Fibroblast of lung (primary cell): ENCODE measurements around the gene CDYL2. TPM values are rescaled to one million over a fixed set of nuclear protein-coding genes. Genes with fewer than 3 reads are reported as not detected.

ENCODE experiments used
- DNase-seq, 2 donors: peaks; one replicate each; pipeline versions ENCODE4 v3.0.0 to v3.0.0-alpha.2; 2010; ENCODE audit warnings: low read depth in 2 of 2
- H2AFZ ChIP-seq: 2 replicates; pipeline ENCODE4 v1.5.1; 2012; ENCODE audit warnings: low read length, control low read depth, inconsistent platforms
- H3K27ac ChIP-seq: 2 replicates; pipeline ENCODE4 v1.5.1; 2011; ENCODE audit warnings: low read length, control low read depth; ENCODE audit not compliant: insufficient read depth
- H3K27me3 ChIP-seq: 2 replicates; pipeline ENCODE4 v1.5.1; 2011; ENCODE audit warnings: mild to moderate bottlenecking, low read length; ENCODE audit not compliant: control insufficient read depth, insufficient read depth
- H3K36me3 ChIP-seq: 2 replicates; pipeline ENCODE4 v1.5.1; 2011; ENCODE audit warnings: low read length; ENCODE audit not compliant: control insufficient read depth, insufficient read depth
- H3K4me1 ChIP-seq: 2 replicates; pipeline ENCODE4 v1.5.1; 2011; ENCODE audit warnings: low read length; ENCODE audit not compliant: control insufficient read depth, insufficient read depth; ENCODE audit errors: extremely low read depth
- H3K4me2 ChIP-seq: 2 replicates; pipeline ENCODE4 v1.5.1; 2011; ENCODE audit warnings: low read length, control low read depth; ENCODE audit not compliant: insufficient read depth; ENCODE audit errors: extremely low read depth
- H3K4me3 ChIP-seq, 4 experiments: fragments of 200-600 bp in 1 of 4; sonication (generic) in 1 of 4; replicated peaks in 1 of 4; 2 replicates each; pipeline ENCODE4 v1.5.1; 2011 to 2016; ENCODE audit warnings: low read length in 4 of 4, low read depth in 3 of 4, mild to moderate bottlenecking in 3 of 4, control low read depth in 2 of 4, inconsistent platforms in 1 of 4, mixed read lengths in 1 of 4; ENCODE audit not compliant: insufficient read depth in 1 of 4; ENCODE audit errors: control extremely low read depth in 1 of 4
- H3K79me2 ChIP-seq: 2 replicates; pipeline ENCODE4 v1.5.1; 2012; ENCODE audit warnings: mild to moderate bottlenecking, low read length, inconsistent platforms; ENCODE audit not compliant: control insufficient read depth, insufficient read depth
- H3K9ac ChIP-seq: 2 replicates; pipeline ENCODE4 v1.5.1; 2011; ENCODE audit warnings: mild to moderate bottlenecking, low read length, control low read depth; ENCODE audit not compliant: insufficient read depth
- H3K9me3 ChIP-seq: 2 replicates; pipeline ENCODE4 v1.5.1; 2012; ENCODE audit warnings: low read depth, low read length; ENCODE audit not compliant: control insufficient read depth, insufficient read depth
- H4K20me1 ChIP-seq: 2 replicates; pipeline ENCODE4 v1.5.1; 2011; ENCODE audit warnings: low read length; ENCODE audit not compliant: control insufficient read depth, insufficient read depth; ENCODE audit errors: extremely low read depth
- CTCF ChIP-seq, 2 donors: IDR thresholded peaks in 1 of 2; conservative IDR thresholded peaks in 1 of 2; 1 replicate in 1 of 2; 2 replicates in 1 of 2; pipeline ENCODE4 v1.5.1; 2011 to 2012; ENCODE audit warnings: low read length in 2 of 2, control low read depth in 1 of 2, inconsistent platforms in 1 of 2, low read depth in 1 of 2, mild to moderate bottlenecking in 1 of 2
- EZH2 ChIP-seq: IDR thresholded peaks from 2 replicates; pipeline ENCODE4 v1.5.1; 2012; ENCODE audit warnings: low read length, control low read depth, mild to moderate bottlenecking; ENCODE audit errors: missing control alignments
- polyA plus RNA-seq, 2 donors: library from polyadenylated mRNA; depleted of rRNA in 1 of 2; stranded (reverse) in 1 of 2; unstranded in 1 of 2; fragments of >200 nt; gene quantifications; 2 replicates each; pipeline ENCODE4 v1.2.1, GENCODE V29; 2011 to 2012; ENCODE audit warnings: missing spikeins in 1 of 2
- total RNA-seq: library from RNA; depleted of rRNA; stranded (reverse); fragments of >200 nt; gene quantifications from 2 replicates; pipeline ENCODE4 v1.2.1, GENCODE V29; 2014

CDYL2 gene
- total and polyA plus RNA-seq, 2 donors (not counting 1 experiment from before 2014, with no cell fraction given), result 1.1 to 3.5 TPM

- Histone ChIP-seq H3K27me3 (no peaks in the 10 kb centered on the region), H3K36me3 (no peaks in the 10 kb centered on the region), H3K9ac (no peak overlapping the region), H3K27ac (no peak overlapping the region), H3K79me2 (no peaks in the 10 kb centered on the region), H4K20me1 (no peaks in the 10 kb centered on the region), H3K4me1 (no peaks in the 10 kb centered on the region), H2AFZ (no peak overlapping the region), H3K9me3 (no peaks in the 10 kb centered on the region), H3K4me2 (no peak overlapping the region), H3K4me3 (no peak overlapping the region)
- no peak for DNase-seq
- no peak for TF ChIP-seq CTCF (conservative IDR thresholded peaks at IDR 0.05 in 1 of 2, IDR thresholded peaks at IDR 0.05 in 1 of 2; ENCODE audit: low read depth in 1 of 2, low read length in 2 of 2)
- TF ChIP-seq EZH2, result no peak
These were observed 240.0 kb downstream of the CDYL2 start for GRCh38 chr16:80564394-80564793.

DNA sequence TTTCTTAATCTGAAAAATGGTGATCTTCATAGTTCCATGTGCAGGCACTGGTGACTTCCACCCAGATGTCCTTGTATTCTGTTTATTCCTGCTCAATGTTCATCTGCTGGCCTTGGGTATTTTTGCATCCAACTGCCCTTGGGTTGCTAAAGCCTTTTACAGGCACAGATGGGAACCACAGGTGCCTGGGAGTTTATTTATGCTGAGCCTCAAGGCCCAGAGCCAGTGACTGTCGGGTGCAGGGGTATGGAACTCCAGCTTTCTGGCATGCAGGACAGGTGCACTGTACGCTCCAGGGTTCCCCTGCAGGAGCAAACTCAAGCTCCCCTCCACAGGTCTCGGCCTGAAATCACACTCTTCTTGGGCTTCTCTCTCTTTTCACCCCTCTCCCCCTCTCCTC is 241.3 kb downstream of the CDYL2 start:
- H2AFZ ChIP-seq, result no peak overlapping the region
- H3K4me1 ChIP-seq, result no peaks in the 10 kb centered on the region
- no peaks in the 10 kb centered on the region for H3K9me3 ChIP-seq
- no peak overlapping the region for H3K4me3 ChIP-seq
- no peaks in the 10 kb centered on the region for H3K27me3 ChIP-seq
- no peaks in the 10 kb centered on the region for H3K36me3 ChIP-seq
- no peaks in the 10 kb centered on the region for H4K20me1 ChIP-seq
- no peak overlapping the region for H3K9ac ChIP-seq
- no peak overlapping the region for H3K27ac ChIP-seq
- no peak overlapping the region for H3K4me2 ChIP-seq
- no peak for DNase-seq
- TF ChIP-seq CTCF (conservative IDR thresholded peaks at IDR 0.05 in 1 of 2, IDR thresholded peaks at IDR 0.05 in 1 of 2; ENCODE audit: low read depth in 1 of 2, low read length in 2 of 2), result no peak
- H3K79me2 ChIP-seq, result no peaks in the 10 kb centered on the region

DNA sequence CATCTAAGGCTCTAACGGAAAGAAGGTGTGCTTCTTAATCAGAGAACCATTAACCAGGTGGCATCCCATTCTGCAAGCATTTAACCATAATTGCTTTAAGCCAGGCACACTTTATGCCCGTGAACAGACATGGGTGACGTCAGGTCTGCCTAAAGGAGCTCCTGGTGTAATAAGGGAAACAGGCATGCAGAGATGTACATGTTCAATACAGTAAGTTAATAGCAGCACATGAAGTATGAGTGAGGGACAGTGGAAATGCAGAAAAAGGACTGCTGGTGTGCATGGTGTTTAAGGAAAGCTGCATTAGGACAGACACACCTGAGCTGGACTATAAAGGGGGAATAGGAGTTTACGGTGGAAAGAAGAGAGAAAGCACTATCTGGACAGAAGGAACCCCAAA is 245.0 kb downstream of the CDYL2 start:
- no peak for TF ChIP-seq EZH2
- TF ChIP-seq CTCF (conservative IDR thresholded peaks at IDR 0.05 in 1 of 2, IDR thresholded peaks at IDR 0.05 in 1 of 2; ENCODE audit: low read depth in 1 of 2, low read length in 2 of 2), result no peak
- Histone ChIP-seq H3K79me2 (no peaks in the 10 kb centered on the region), H3K27ac (no peak overlapping the region), H3K4me2 (no peak overlapping the region), H3K4me1 (no peaks in the 10 kb centered on the region), H3K4me3 (no peak overlapping the region), H3K36me3 (no peaks in the 10 kb centered on the region), H3K9me3 (no peaks in the 10 kb centered on the region), H3K27me3 (no peaks in the 10 kb centered on the region), H3K9ac (no peak overlapping the region), H2AFZ (no peak overlapping the region), H4K20me1 (no peaks in the 10 kb centered on the region)
- DNase-seq, result no peak
